ENCODE data around the gene LMOD2.
A peak's percentile ranks its signal among the peaks of the same experiment; 100 is the strongest.

LMOD2 gene

GRCh38 chr7:123624527-123625183 is 31.0 kb upstream of the LMOD2 start:
- peak; percentile 61 for ATAC-seq
- TF ChIP-seq GLIS3 (CRISPR knock-in tag; IDR thresholded peaks at IDR 0.05) (no peak), RARB (CRISPR knock-in tag; IDR thresholded peaks at IDR 0.05) (no peak), CSRNP3 (CRISPR knock-in tag; IDR thresholded peaks at IDR 0.05) (no peak), ESRRG (CRISPR knock-in tag; IDR thresholded peaks at IDR 0.05) (no peak), SNAI2 (CRISPR knock-in tag; IDR thresholded peaks at IDR 0.05) (no peak), POU6F1 (CRISPR knock-in tag; IDR thresholded peaks at IDR 0.05; ENCODE audit: borderline replicate concordance, low read depth) (no peak), BACH2 (CRISPR knock-in tag; IDR thresholded peaks at IDR 0.05; ENCODE audit: borderline replicate concordance) (no peak), ZNF70 (CRISPR knock-in tag; IDR thresholded peaks at IDR 0.05) (no peak), ARNTL (CRISPR knock-in tag; IDR thresholded peaks at IDR 0.05; ENCODE audit: borderline replicate concordance, low read depth) (no peak), TOX (CRISPR knock-in tag; IDR thresholded peaks at IDR 0.05; ENCODE audit: borderline replicate concordance) (no peak), OSR1 (CRISPR knock-in tag; IDR thresholded peaks at IDR 0.05) (no peak), ZFP30 (CRISPR knock-in tag; IDR thresholded peaks at IDR 0.05) (no peak)
- TF ChIP-seq, protein P1, sequence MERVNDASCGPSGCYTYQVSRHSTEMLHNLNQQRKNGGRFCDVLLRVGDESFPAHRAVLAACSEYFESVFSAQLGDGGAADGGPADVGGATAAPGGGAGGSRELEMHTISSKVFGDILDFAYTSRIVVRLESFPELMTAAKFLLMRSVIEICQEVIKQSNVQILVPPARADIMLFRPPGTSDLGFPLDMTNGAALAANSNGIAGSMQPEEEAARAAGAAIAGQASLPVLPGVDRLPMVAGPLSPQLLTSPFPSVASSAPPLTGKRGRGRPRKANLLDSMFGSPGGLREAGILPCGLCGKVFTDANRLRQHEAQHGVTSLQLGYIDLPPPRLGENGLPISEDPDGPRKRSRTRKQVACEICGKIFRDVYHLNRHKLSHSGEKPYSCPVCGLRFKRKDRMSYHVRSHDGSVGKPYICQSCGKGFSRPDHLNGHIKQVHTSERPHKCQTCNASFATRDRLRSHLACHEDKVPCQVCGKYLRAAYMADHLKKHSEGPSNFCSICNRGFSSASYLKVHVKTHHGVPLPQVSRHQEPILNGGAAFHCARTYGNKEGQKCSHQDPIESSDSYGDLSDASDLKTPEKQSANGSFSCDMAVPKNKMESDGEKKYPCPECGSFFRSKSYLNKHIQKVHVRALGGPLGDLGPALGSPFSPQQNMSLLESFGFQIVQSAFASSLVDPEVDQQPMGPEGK (CRISPR knock-in tag; IDR thresholded peaks at IDR 0.05; ENCODE audit: borderline replicate concordance): no peak

DNA sequence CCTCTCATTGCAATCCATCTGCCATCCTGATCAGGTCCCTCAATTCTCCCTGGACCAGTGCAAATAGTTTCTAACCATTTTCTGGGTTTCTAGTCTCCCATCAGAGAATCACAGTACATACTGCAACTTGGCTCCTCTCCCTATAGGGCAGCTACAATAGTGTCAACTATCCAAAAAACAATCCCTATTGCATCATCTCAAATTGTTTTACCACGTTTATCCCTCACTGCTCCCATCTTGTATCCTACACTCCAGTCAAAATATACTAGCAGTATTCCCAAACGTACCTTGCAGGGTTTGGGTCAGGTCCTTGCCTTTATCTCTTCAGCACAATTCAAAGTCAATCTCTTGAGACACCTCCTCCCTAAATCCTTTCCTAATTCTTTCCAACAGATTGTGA is 30.4 kb upstream of the LMOD2 start:
- no peak for ATAC-seq
- TF ChIP-seq ZC3H10 (CRISPR knock-in tag; IDR thresholded peaks at IDR 0.05): no peak
- no peak for TF ChIP-seq TOX (CRISPR knock-in tag; IDR thresholded peaks at IDR 0.05; ENCODE audit: borderline replicate concordance)
- no peak for TF ChIP-seq ZNF8 (CRISPR knock-in tag; IDR thresholded peaks at IDR 0.05)
- no peak for TF ChIP-seq ZNF70 (CRISPR knock-in tag; IDR thresholded peaks at IDR 0.05)
- no peak for TF ChIP-seq OSR1 (CRISPR knock-in tag; IDR thresholded peaks at IDR 0.05)
- TF ChIP-seq ARNTL (CRISPR knock-in tag; IDR thresholded peaks at IDR 0.05; ENCODE audit: borderline replicate concordance, low read depth): no peak
- no peak for TF ChIP-seq SNAI2 (CRISPR knock-in tag; IDR thresholded peaks at IDR 0.05)
- no peak for TF ChIP-seq ZNF565 (CRISPR knock-in tag; conservative IDR thresholded peaks at IDR 0.05; ENCODE audit: low read depth)
- no peak for TF ChIP-seq CSRNP3 (CRISPR knock-in tag; IDR thresholded peaks at IDR 0.05)
- TF ChIP-seq GLIS3 (CRISPR knock-in tag; IDR thresholded peaks at IDR 0.05): no peak
- TF ChIP-seq CSDC2 (CRISPR knock-in tag; IDR thresholded peaks at IDR 0.05): no peak
- TF ChIP-seq, protein P1 (CRISPR knock-in tag; IDR thresholded peaks at IDR 0.05; ENCODE audit: borderline replicate concordance): no peak
- TF ChIP-seq POU6F1 (CRISPR knock-in tag; IDR thresholded peaks at IDR 0.05; ENCODE audit: borderline replicate concordance, low read depth): no peak

GRCh38 chr7:123627851-123628250 is 27.8 kb upstream of the LMOD2 start:
- TF ChIP-seq GLIS3 (CRISPR knock-in tag; IDR thresholded peaks at IDR 0.05) (no peak), CSDC2 (CRISPR knock-in tag; IDR thresholded peaks at IDR 0.05) (no peak), ZFP30 (CRISPR knock-in tag; IDR thresholded peaks at IDR 0.05) (no peak), BACH2 (CRISPR knock-in tag; IDR thresholded peaks at IDR 0.05; ENCODE audit: borderline replicate concordance) (no peak), CSRNP3 (CRISPR knock-in tag; IDR thresholded peaks at IDR 0.05) (no peak), TSHZ2 (CRISPR knock-in tag; IDR thresholded peaks at IDR 0.05) (no peak), TCF4 (CRISPR knock-in tag; IDR thresholded peaks at IDR 0.05; ENCODE audit: borderline replicate concordance) (no peak), ARNTL (CRISPR knock-in tag; IDR thresholded peaks at IDR 0.05; ENCODE audit: borderline replicate concordance, low read depth) (no peak), OSR1 (CRISPR knock-in tag; IDR thresholded peaks at IDR 0.05) (no peak), ZNF8 (CRISPR knock-in tag; IDR thresholded peaks at IDR 0.05) (no peak), ISL1 (CRISPR knock-in tag; IDR thresholded peaks at IDR 0.05) (no peak)
- no peak for ATAC-seq

Data from SK-N-SH treated with all-trans-retinoic acid at 6 μM for 48 hours (cell line).